GM18951 (cell line): ENCODE measurements around the gene LYPD8.

Experiments used
- POLR2A ChIP-seq: IDR thresholded peaks from 4 replicates; pipeline ENCODE4 v1.6.1; 2011; ENCODE audit warnings: mild to moderate bottlenecking; ENCODE audit not compliant: insufficient read length, insufficient read depth; ENCODE audit errors: extremely low read depth
- in situ Hi-C: fragments of 300-500 bp; cut with MboI; formaldehyde crosslinking; loops from one replicate; pipeline ENCODE4 v1.12.0; 2022; ENCODE audit warnings: low sequenced_read_pairs, mixed read lengths, inconsistent platforms; ENCODE audit not compliant: unreplicated experiment

Gene LYPD8

DNA sequence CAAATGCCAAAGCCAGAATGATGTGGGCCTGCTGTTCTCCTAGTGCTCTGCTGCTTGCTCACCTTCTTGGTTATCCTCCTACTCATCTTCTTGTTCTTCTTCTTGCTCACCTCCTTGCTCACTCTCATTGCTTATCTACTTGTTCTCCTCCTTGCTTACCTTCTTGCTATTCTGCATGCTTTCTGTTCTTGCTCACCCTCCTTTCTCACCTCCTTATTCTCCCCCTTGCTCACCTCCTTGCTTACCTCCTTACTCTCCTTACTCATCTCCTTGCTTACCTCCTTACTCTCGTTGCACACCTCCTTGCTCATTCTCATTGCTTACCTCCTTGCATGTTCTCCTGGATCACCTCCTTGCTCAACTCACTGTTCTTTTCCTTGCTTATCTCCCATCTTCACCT is 52.8 kb downstream of the LYPD8 start, which contains the start of gene OR14I1:
Gene OR14I1 (minus strand): TSS at position 53 of the 400 bp plus-strand sequence.
- no peak for TF ChIP-seq POLR2A
- in situ Hi-C loops = no loop called here

- in situ Hi-C loops = no loop called here
These were observed 56.5 kb downstream of the LYPD8 start for GRCh38 chr1:248699099-248699498.

DNA sequence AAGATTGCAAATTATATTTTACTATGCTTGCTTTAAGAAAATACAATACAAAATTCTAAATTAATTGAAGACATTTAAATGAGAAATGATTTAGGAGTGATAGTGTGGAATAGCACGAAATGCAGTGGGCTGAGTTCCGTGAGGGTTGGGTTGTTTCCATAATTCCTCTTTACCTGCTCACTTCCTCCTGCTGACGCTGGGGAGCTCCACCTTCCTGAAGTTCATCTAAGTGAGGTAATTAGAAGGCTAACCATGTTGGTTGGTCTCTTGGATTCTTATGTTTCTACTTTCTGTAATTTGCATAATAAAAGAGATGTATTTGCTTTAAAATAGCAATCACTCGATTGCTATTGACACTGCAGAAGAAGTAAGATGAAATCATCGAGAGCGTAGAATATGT is 57.7 kb downstream of the LYPD8 start:
- TF ChIP-seq POLR2A = no peak
- in situ Hi-C loops = no loop called here

More at GRCh38 chr1:248699099-248699498, 56.5 kb downstream of the LYPD8 start:
- TF ChIP-seq POLR2A = no peak

- in situ Hi-C loops = no loop called here
- no peak for TF ChIP-seq POLR2A
These were observed 58.8 kb downstream of the LYPD8 start for GRCh38 chr1:248696774-248697173.

- in situ Hi-C loops = no loop called here
- TF ChIP-seq POLR2A = no peak
These were observed 59.3 kb downstream of the LYPD8 start for GRCh38 chr1:248696261-248696660.

GRCh38 chr1:248695451-248696132 is 60.0 kb downstream of the LYPD8 start:
- TF ChIP-seq POLR2A = no peak
- in situ Hi-C loops = no loop called here

DNA sequence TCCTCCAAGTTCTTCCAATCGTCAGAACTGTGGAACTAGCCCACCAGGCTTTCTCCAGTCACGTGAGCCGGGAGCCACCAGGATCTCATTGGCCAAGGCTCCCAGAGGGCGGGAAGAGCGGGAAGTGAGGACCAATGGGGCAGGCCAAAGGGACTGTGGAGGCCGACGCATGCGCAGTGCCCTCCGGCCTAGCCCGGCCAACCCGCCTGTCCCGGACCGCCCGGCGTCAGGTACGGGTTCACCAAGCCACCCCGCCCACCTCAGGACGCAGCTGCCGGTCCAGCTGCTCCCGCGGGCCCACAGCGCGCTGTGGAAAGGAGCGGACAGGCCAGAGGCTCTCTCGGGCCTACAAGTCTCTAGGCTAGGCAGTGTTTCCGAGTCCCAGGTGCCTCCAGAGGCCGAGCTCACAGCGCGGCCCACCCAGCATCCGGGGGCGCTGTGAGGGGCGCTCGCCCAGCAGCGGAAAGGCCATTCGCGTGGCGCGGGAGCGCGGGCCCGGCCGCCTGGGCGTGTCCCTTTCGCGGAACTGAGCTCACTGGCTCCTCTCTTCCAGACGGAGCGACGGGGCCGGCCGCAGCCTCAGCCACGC is 63.9 kb downstream of the LYPD8 start:
- no peak for TF ChIP-seq POLR2A
- in situ Hi-C loops = no loop called here
